Measurements from ENCODE around the gene TNFAIP2.

- TF ChIP-seq EP300 (IDR thresholded peaks at IDR 0.05), result no peak
- TF ChIP-seq CTCF (IDR thresholded peaks at IDR 0.05), result no peak
- no peak for TF ChIP-seq POLR2A (IDR thresholded peaks at IDR 0.05)
Measured at GRCh38 chr14:103084021-103084919, 39.0 kb upstream of the TNFAIP2 start, which contains the start of gene LBHD2.

All from ovary (tissue), 3 donors.